Myocyte (in vitro differentiated cells): Measurements from ENCODE around the gene LSS. TPM values are rescaled to one million over a fixed set of nuclear protein-coding genes. Genes with fewer than 3 reads are reported as not detected.
"Not testable (repeated sequence)": the region's sequence is repeated elsewhere in the genome, so short reads cannot be mapped to it uniquely, and the experiment has no call there.

ENCODE experiments used
- DNase-seq: peaks from one replicate; pipeline ENCODE4 v3.0.0-alpha.2; 2012; ENCODE audit warnings: low read depth
- total RNA-seq: library from RNA; depleted of rRNA; stranded (reverse); fragments of >200 nt; gene quantifications from 2 replicates; pipeline ENCODE4 v1.2.3, GENCODE V29; 2014

Gene LSS
- total RNA-seq, 1 donor from 2014 or later: 211 TPM

- peak; percentile 85 for DNase-seq
Measured at GRCh38 chr21:46188226-46189212, 40.1 kb downstream of the LSS start.

DNA sequence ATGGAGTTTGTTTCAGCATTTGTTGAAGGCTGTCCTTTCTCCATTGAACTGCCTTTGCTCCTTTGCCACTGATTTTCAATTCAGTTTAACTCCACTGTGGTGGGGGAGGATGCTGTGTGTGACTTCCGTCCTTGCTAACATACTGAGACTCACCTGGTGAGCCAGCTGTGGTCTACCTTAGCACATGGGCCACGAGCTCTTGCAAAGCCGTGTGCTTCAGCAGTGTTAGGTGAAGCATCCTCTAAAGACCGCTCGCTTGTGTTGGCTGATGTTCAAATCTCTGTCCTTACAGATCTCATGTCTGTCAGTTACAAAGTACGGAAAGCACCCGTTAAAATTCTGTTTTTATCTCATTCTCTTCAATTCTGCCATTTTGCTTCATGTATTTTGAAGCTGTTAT, 40.8 kb downstream of the LSS start:
- no peak for DNase-seq

DNA sequence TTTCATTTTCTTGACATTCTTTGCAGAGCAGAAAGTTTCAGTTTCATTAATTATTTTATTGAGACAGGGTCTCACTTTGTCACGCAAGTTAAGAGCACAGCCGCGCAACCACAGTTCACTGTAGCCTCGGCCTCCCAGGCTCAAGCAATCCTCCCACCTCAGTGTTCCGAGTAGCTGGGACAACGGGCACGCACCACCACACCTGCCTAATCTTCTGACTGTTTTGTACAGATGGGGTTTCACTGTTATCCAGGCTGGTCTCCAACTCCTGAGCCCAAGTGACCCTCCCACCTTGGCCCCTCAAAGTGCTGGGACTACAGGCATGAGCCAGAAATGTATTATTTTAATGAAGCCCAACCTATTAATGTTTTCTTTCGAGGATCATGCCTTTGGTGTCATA, 41.3 kb downstream of the LSS start:
- DNase-seq: no peak

GRCh38 chr21:46185716-46186115, 42.9 kb downstream of the LSS start:
- DNase-seq: no peak

- peak; percentile 84 for DNase-seq
Measured at GRCh38 chr21:46184625-46185555, 43.7 kb downstream of the LSS start.

DNA sequence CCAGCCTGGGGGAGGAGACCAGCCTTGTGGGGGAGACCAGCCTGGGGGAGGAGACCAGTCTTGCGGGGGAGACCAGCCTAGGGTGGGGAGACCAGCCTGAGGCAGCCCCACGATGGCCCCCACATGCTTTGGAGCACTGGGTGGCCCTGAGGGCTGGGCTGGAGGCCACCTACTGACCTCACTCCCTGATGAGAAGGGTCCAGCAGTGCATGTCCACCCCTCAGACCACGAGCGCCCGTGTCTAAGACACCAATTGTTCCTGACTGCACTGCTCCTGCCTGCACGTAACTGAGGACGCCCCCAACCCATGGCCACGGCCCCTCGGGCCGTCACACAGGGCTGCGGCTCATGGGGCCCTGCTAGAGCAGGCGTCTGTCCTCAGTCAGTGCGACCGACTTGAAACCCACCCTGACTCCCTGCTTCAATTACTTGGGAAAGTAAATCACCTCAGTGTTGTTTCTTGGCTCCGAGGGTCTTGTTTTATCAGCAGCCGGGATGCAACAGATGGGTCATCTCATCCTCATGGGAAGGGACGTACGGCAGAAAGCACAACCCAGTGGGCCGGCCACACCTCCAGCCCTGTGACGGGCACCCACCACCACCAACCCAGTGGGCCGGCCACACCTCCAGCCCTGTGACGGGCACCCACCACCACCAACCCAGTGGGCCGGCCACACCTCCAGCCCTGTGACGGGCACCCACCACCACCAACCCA, 44.5 kb downstream of the LSS start, which contains the start of gene SPATC1L:
TSS of gene SPATC1L (minus strand) at position 550 of the 715 bp plus-strand sequence. CDS start 1,643 bp downstream, outside the sequence.
- DNase-seq: peak; percentile 69

- not testable (repeated sequence) for DNase-seq
Measured at GRCh38 chr21:46183337-46183909, 45.2 kb downstream of the LSS start.

DNA sequence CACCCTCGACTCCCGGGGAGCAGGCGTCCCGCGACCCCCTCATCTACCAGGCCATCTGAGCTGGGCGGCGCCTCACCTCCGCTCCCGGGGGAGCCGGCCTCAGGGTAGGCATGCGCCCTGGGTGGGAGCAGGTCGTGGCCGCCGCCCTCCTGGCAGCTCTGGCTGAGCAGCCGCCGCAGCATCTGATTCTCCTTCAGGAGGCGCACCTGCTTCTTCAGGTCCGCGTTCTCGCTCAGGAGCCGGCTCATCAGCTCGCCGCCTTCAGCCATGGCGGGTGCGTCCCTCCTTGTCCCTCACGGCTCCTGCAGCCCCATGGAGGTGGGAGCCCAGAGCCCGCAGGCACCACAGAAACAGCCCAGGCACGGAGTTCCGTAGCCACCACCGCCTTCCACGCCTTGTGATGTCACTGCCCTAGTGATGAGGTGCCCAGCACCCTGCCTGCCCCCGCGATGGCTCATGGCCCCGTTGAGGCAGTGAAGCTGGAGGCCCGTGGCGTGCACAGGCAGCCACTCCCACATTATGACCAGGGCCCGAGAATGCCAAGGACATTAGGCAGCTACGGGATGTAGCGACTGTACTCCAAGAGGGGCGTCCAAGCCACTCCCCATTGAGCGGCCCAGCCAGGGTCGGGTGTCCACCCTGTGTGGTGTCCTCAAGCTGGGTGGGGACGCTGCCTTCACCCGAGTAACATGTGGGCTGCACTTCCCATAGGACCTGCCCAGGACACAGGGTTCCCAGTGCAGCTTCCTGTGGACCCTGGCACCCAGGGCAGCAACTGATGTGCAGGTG, 45.8 kb downstream of the LSS start:
- DNase-seq: no peak

GRCh38 chr21:46181953-46182547, 46.5 kb downstream of the LSS start:
- DNase-seq: no peak

GRCh38 chr21:46181436-46181835, 47.1 kb downstream of the LSS start:
- DNase-seq: no peak

DNA sequence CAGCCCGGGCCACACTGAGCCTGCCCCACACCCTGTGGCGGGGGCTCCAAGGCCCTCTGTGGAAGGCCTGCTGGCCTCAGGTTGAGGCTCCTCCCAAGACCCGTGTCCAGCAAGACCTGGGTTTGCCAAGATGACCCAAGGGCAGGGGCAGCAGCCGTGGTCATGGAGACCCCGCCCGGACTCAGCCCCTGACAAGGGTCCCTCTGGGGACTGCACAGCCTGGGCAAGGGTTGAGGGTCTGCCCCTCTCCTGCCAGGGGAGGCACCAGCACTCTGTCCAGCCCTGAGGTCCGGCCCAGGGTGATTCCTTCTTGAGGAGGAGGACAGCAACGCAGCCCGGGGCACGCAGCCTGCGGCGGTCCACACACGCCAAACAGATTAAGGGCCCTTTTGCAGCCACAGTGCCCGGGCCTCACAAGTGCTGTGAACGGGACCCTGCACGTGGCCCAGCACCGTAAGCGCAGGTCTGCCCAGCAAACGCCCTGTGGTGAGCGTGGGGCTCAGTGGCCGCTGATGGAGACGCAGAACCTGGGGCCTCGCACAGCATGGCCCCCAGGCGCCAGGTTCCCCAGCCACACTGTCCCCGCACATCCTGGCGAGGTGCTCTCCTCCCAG, 47.7 kb downstream of the LSS start:
- DNase-seq: no peak

DNA sequence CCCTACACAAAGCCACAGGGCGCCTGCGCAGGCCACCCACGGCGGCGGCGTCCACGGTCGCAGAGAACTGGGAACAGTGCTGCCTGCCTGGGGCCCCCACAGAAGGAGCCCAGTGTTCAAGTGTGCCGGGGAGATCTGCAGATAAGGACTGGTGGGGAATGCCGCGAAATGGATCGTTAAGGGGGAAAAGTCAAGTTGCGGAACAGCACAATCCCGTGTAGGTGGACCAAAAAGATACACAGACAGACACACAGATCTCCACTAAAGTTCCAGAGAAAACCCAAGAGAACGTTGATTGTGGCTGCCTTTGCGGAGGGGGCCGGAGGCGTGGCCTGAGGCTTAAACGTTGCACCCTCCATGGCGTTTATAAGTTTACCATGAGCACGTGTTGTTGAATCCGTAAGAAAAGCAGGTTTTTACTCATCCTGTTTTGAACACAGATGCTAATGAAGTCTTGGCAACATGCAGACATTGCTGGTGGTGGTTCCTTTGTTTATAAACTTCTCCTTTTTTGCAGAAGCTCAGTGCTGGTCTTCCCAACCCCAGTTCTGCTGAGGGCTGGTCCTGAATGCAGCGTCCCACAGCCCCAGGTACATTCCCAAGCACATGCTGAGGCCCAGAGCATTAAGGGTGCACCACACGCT, 48.4 kb downstream of the LSS start:
- DNase-seq: no peak

GRCh38 chr21:46179708-46180078, 48.9 kb downstream of the LSS start:
- no peak for DNase-seq

GRCh38 chr21:46178961-46179360, 49.6 kb downstream of the LSS start:
- no peak for DNase-seq

- DNase-seq: not testable (repeated sequence)
Measured at GRCh38 chr21:46176443-46177129, 52.0 kb downstream of the LSS start.

DNA sequence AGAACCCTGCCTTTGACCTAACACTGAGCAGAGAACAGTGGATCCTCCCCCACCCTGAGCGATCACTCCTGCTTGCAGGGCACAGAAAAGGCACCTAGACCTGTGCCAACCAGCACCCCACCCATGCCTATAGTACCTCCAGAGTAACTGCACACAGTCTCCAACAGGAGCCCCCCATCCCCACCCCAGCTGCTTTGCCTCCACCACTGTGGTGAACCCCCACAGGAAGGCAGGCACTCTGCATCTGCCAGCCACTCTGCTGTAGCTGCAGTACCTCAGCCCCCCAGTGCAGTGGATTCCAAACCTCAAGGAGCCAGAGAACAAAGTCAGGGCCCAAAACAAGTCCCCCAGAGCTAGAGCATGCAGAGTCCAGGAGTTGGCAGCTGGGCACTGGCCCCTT, 55.0 kb downstream of the LSS start:
- DNase-seq: no peak

DNA sequence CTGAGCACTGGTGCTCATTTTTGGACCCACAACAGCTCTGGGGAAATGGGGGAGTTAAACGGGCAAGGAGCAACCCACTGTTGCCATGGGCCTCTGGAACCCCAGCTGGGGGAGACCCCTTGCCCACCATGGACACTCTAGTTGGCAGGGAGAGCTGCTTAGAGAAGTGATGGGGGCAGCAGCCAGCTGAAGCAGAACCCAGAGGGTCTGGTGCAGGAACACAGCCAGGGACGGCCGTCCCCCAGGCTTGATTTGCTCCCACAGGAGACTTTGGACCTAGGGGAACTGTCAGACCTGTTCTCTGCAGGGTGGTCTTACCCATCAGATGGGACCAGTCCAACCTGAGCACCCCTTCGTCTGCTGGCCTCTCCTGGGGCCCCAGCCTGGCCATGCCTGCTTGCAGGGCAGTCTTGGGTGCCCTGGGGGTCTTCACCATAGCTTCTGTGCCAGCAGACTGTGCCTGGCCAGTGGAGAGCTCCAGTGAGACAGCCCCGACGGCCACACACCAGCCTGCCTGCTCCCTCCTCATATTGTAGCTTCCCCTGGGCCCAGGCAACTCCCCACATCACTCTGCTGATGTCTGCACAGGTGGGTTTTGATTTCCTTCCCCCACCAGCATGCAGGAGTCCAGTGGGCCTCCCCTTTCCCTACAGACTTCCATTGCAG, 55.6 kb downstream of the LSS start:
- DNase-seq: no peak
